Kidney (tissue), 14 donors: ENCODE results near the gene TAS2R4. TPM values are rescaled to one million over a fixed set of nuclear protein-coding genes. Genes with fewer than 3 reads are reported as not detected.
"Not testable (repeated sequence)": the region's sequence is repeated elsewhere in the genome, so short reads cannot be mapped to it uniquely, and the experiment has no call there.

ENCODE experiments used
- DNase-seq, 5 donors: peaks; one replicate each; pipeline ENCODE4 v3.0.0-alpha.2; 2013 to 2020
- FAIRE-seq: peaks from 2 replicates; lab custom pipeline; 2012; peaks lifted over from hg19 to GRCh38; lab: Jason Lieb, UNC
- H3K27ac ChIP-seq, 2 donors: one replicate each; pipeline ENCODE4 v1.7.0; 2013; ENCODE audit warnings: low read depth in 2 of 2, low read length in 2 of 2, inconsistent platforms in 1 of 2
- H3K27me3 ChIP-seq: one replicate; pipeline ENCODE4 v1.7.1; 2013; ENCODE audit warnings: low read length, inconsistent platforms; ENCODE audit not compliant: control insufficient read depth, insufficient read depth
- H3K36me3 ChIP-seq, 3 donors: one replicate each; pipeline versions ENCODE4 v1.7.0 to v1.7.1; 2013; ENCODE audit warnings: low read length in 3 of 3, control low read depth in 1 of 3, inconsistent platforms in 1 of 3; ENCODE audit not compliant: insufficient read depth in 3 of 3, control insufficient read depth in 2 of 3
- H3K4me1 ChIP-seq, 3 donors: one replicate each; pipeline versions ENCODE4 v1.7.0 to v1.7.1; 2013; ENCODE audit warnings: low read length in 3 of 3, inconsistent platforms in 1 of 3, low read depth in 1 of 3; ENCODE audit not compliant: control insufficient read depth in 2 of 3, insufficient read depth in 2 of 3
- H3K4me3 ChIP-seq, 3 donors: one replicate each; pipeline versions ENCODE4 v1.7.0 to v1.8.1; 2013; ENCODE audit warnings: low read length in 3 of 3, control low read depth in 1 of 3, inconsistent platforms in 1 of 3
- H3K9ac ChIP-seq, 3 donors: one replicate each; pipeline versions ENCODE4 v1.7.0 to v1.7.1; 2013; ENCODE audit warnings: low read length in 3 of 3, control low read depth in 1 of 3, inconsistent platforms in 1 of 3
- H3K9me3 ChIP-seq, 3 donors: one replicate each; pipeline versions ENCODE4 v1.7.0 to v1.7.1; 2013; ENCODE audit warnings: low read length in 3 of 3, control low read depth in 1 of 3, inconsistent platforms in 1 of 3; ENCODE audit not compliant: control insufficient read depth in 2 of 3, insufficient read depth in 1 of 3
- CTCF ChIP-seq: IDR thresholded peaks from 3 replicates; pipeline ENCODE4 v1.5.1; 2012; ENCODE audit warnings: mild to moderate bottlenecking, moderate library complexity, borderline replicate concordance; ENCODE audit not compliant: insufficient read depth; ENCODE audit errors: extremely low read depth
- intact Hi-C: fragments of 100-400 bp; cut with DNase I; formaldehyde crosslinking; loops from one replicate; pipeline ENCODE4 v1.11.1; 2022
- polyA plus RNA-seq: library from polyadenylated mRNA; stranded (reverse); fragments of 350-450 nt; fragmentation: Illumina TruSeq; extraction: RNeasy Lipid Tissue Mini Kit (QIAGEN cat#74804); gene quantifications from one replicate; pipeline ENCODE4 v1.2.3, GENCODE V29; 2014; ENCODE audit warnings: low read depth, low replicate concordance; ENCODE audit not compliant: insufficient read depth
- total RNA-seq: library from RNA; stranded (reverse); fragmentation: NEBNext Ultra II Directional; extraction: Animal tissue kit (Norgen Biotek cat#: 25700); gene quantifications from one replicate; pipeline ENCODE4 v1.2.1, GENCODE V29; 2021
- donor health status: control.
- donor health status: control.
- donor health status: control.
- donor health status: control.
- donor health status: control.
- donor health status: DM: yes; HTN: yes; CAD: no.
- donor health status: Normal renal cell carcinoma (clear cell type).

TAS2R4 gene
- total and polyA plus RNA-seq, 2 donors from 2014 or later = 2.5 TPM; not detected in 1

- FAIRE-seq (no peak), DNase-seq (no peak)
- no peak overlapping the region for H3K27ac ChIP-seq
- no peaks in the 10 kb centered on the region for H3K27me3 ChIP-seq
- no peaks in the 10 kb centered on the region for H3K4me1 ChIP-seq
- H3K9ac ChIP-seq = no peak overlapping the region
- no peaks in the 10 kb centered on the region for H3K9me3 ChIP-seq
- TF ChIP-seq CTCF = no peak
- intact Hi-C loops = no loop called here
- no peak overlapping the region for H3K4me3 ChIP-seq
- peaks cover 0 to 5% (median 0%) of the 10 kb centered on the region in 3 donors for H3K36me3 ChIP-seq
Measured at GRCh38 chr7:141792526-141792925, 16.1 kb downstream of the TAS2R4 start.

GRCh38 chr7:141820067-141820466 lies 43.6 kb downstream of the TAS2R4 start:
- DNase-seq = no peak
- peaks cover 0 to 2% (median 0%) of the 10 kb centered on the region in 3 donors for H3K36me3 ChIP-seq
- intact Hi-C loops = no loop called here
- H3K27ac ChIP-seq = no peak overlapping the region
- peaks cover 0 to 16% (median 6%) of the 10 kb centered on the region in 3 donors for H3K9me3 ChIP-seq
- H3K4me3 ChIP-seq = no peak overlapping the region
- H3K27me3 ChIP-seq = no peaks in the 10 kb centered on the region
- no peaks in the 10 kb centered on the region for H3K4me1 ChIP-seq
- H3K9ac ChIP-seq = no peak overlapping the region
- FAIRE-seq = no peak
- TF ChIP-seq CTCF = no peak

GRCh38 chr7:141822432-141822831 lies 46.0 kb downstream of the TAS2R4 start:
- intact Hi-C loops, H3K9ac ChIP-seq, H3K36me3 ChIP-seq, DNase-seq, H3K27me3 ChIP-seq, FAIRE-seq, H3K27ac ChIP-seq, H3K4me3 ChIP-seq, H3K4me1 ChIP-seq: not testable (repeated sequence)
- peaks cover 0 to 16% (median 6%) of the 10 kb centered on the region in 3 donors for H3K9me3 ChIP-seq

Other genes starting within 250 kb of the TAS2R4 start
- 30.7 TPM for gene AGK, start 225.3 kb upstream of the TAS2R4 start, total RNA-seq
- 17.7 TPM for gene AGK, start 225.3 kb upstream of the TAS2R4 start, polyA plus RNA-seq
- 22.6 TPM for gene DENND11, start 74.5 kb upstream of the TAS2R4 start, total RNA-seq
- 6.1 TPM for gene DENND11, start 74.5 kb upstream of the TAS2R4 start, polyA plus RNA-seq
- 0.06 TPM for gene WEE2, start 68.3 kb upstream of the TAS2R4 start, total RNA-seq
- gene WEE2, start 68.3 kb upstream of the TAS2R4 start, polyA plus RNA-seq = 0.13 TPM
- gene SSBP1, start 38.3 kb upstream of the TAS2R4 start, total RNA-seq = 90.2 TPM
- gene SSBP1, start 38.3 kb upstream of the TAS2R4 start, polyA plus RNA-seq = 190 TPM
- gene TAS2R3, start 12.6 kb upstream of the TAS2R4 start, total RNA-seq = 2.7 TPM
- not detected for gene TAS2R3, start 12.6 kb upstream of the TAS2R4 start, polyA plus RNA-seq
- 2.5 TPM for gene TAS2R5, start 13.5 kb downstream of the TAS2R4 start, total RNA-seq
- gene TAS2R5, start 13.5 kb downstream of the TAS2R4 start, polyA plus RNA-seq = not detected
- not detected for gene PRSS37, start 64.8 kb downstream of the TAS2R4 start, total RNA-seq
- not detected for gene PRSS37, start 64.8 kb downstream of the TAS2R4 start, polyA plus RNA-seq
- 0.22 TPM for gene OR9A4, start 139.7 kb downstream of the TAS2R4 start, total RNA-seq
- gene OR9A4, start 139.7 kb downstream of the TAS2R4 start, polyA plus RNA-seq = not detected
- 2.9 TPM for gene CLEC5A, start 170.3 kb downstream of the TAS2R4 start, total RNA-seq
- gene CLEC5A, start 170.3 kb downstream of the TAS2R4 start, polyA plus RNA-seq = not detected
- not detected for gene TAS2R38, start 197.1 kb downstream of the TAS2R4 start, total RNA-seq
- gene TAS2R38, start 197.1 kb downstream of the TAS2R4 start, polyA plus RNA-seq = not detected
- gene MGAM, start 219.2 kb downstream of the TAS2R4 start, total RNA-seq = 3.0 TPM
- gene MGAM, start 219.2 kb downstream of the TAS2R4 start, polyA plus RNA-seq = 2.9 TPM